HepG2 (cell line): Measurements from ENCODE around the gene ABCB8. TPM values are rescaled to one million over a fixed set of nuclear protein-coding genes. Genes with fewer than 3 reads are reported as not detected.

ENCODE experiments used
- ATAC-seq: fragments of 200-7000 bp; cut with Tn5 transposase; 3 replicates; pipeline ENCODE4 v1.9.1; 2020; ENCODE audit warnings: mild to moderate bottlenecking, moderate library complexity
- BruUV-seq: library from RNA; stranded (reverse); fragments of 400-500 nt; replicated peaks from 2 replicates; lab custom pipeline; 2021; lab: Mats Ljungman, UMichigan
- CTCF ChIA-PET: fragments of 300-600 bp; formaldehyde crosslinking; extraction: SDS; loops from one replicate; lab custom pipeline; 2021; ENCODE audit warnings: low total read pairs, inconsistent platforms, low intra/inter-chr PET ratio; lab: Yijun Ruan, JAX
- POLR2A ChIA-PET: fragments of 350-600 bp; sonication (Branson Sonifier 250); formaldehyde crosslinking; loops from one replicate; lab custom pipeline; 2020; ENCODE audit warnings: antibody characterized with exemption, inconsistent platforms; lab: Yijun Ruan, JAX
- DNase-seq: peaks from one replicate; pipeline ENCODE4 v3.0.0-alpha.2; 2015; ENCODE audit warnings: low spot score
- FAIRE-seq: peaks from 3 replicates; lab custom pipeline; 2011; peaks lifted over from hg19 to GRCh38; lab: Jason Lieb, UNC
- H2AFZ ChIP-seq: one replicate; pipeline ENCODE4 v1.6.1; 2011; ENCODE audit warnings: low read length, inconsistent platforms
- H3K27ac ChIP-seq: fragments of 300-600 bp; 3 replicates; pipeline ENCODE4 v1.8.0; 2011; ENCODE audit warnings: mixed run types, mild to moderate bottlenecking, mixed read lengths, low read length, inconsistent platforms; ENCODE audit not compliant: insufficient read depth; ENCODE audit errors: extremely low read length
- H3K27me3 ChIP-seq, 2 experiments: fragments of 200-600 bp in 1 of 2; 2 replicates in 1 of 2; 3 replicates in 1 of 2; pipeline versions ENCODE4 v1.6.0 to v1.8.0; 2011; ENCODE audit warnings: low read length in 2 of 2, mild to moderate bottlenecking in 2 of 2, moderate library complexity in 2 of 2, inconsistent platforms in 1 of 2; ENCODE audit not compliant: insufficient read depth in 2 of 2, control insufficient read depth in 1 of 2
- H3K36me3 ChIP-seq, 2 experiments: fragments of 200-600 bp in 1 of 2; replicated peaks in 1 of 2; 2 replicates in 1 of 2; 3 replicates in 1 of 2; pipeline versions ENCODE4 v1.5.1 to v1.8.0; 2011; ENCODE audit warnings: low read length in 2 of 2, inconsistent platforms in 1 of 2; ENCODE audit not compliant: insufficient read depth in 2 of 2, control insufficient read depth in 1 of 2
- H3K4me1 ChIP-seq: 2 replicates; pipeline ENCODE4 v1.5.1; 2012; ENCODE audit warnings: low read length, inconsistent platforms; ENCODE audit not compliant: insufficient read depth
- H3K4me2 ChIP-seq: 2 replicates; pipeline ENCODE4 v1.6.0; 2011; ENCODE audit warnings: low read depth, low read length, inconsistent platforms
- H3K4me3 ChIP-seq, 3 experiments: fragments of 200-600 bp in 1 of 3; sonication (generic), shearing (Covaris generic) in 1 of 3; replicated peaks in 1 of 3; 2 replicates each; pipeline ENCODE4 v1.5.1; 2011 to 2016; ENCODE audit warnings: low read length in 3 of 3, inconsistent platforms in 2 of 3, low read depth in 2 of 3, mild to moderate bottlenecking in 2 of 3, control low read depth in 1 of 3, mixed read lengths in 1 of 3; ENCODE audit not compliant: insufficient read depth in 1 of 3
- H3K79me2 ChIP-seq: one replicate; pipeline ENCODE4 v1.6.1; 2011; ENCODE audit warnings: low read length, inconsistent platforms; ENCODE audit not compliant: insufficient read depth
- H3K9ac ChIP-seq: 2 replicates; pipeline ENCODE4 v1.6.0; 2011; ENCODE audit warnings: mild to moderate bottlenecking, low read depth, low read length, inconsistent platforms; ENCODE audit not compliant: insufficient read depth
- H3K9me3 ChIP-seq: 2 replicates; pipeline ENCODE4 v1.5.1; 2012; ENCODE audit warnings: mild to moderate bottlenecking, low read length
- H4K20me1 ChIP-seq: 2 replicates; pipeline ENCODE4 v1.6.0; 2011; ENCODE audit warnings: inconsistent platforms, mild to moderate bottlenecking, low read length, moderate library complexity; ENCODE audit not compliant: insufficient read depth
- ISX ChIP-seq: sonication (generic); formaldehyde crosslinking; conservative IDR thresholded peaks from 2 replicates; pipeline ENCODE4 v1.5.0; 2020; ENCODE audit warnings: missing genetic modification reagents
- RAD21 ChIP-seq: fragments of 450-650 bp; formaldehyde crosslinking; IDR thresholded peaks from 2 replicates; pipeline ENCODE4 v1.5.0; 2020; ENCODE audit warnings: mild to moderate bottlenecking
- RELA ChIP-seq: sonication (generic); formaldehyde crosslinking; IDR thresholded peaks from 2 replicates; pipeline ENCODE4 v1.4.0; 2020; ENCODE audit warnings: missing genetic modification reagents
- RERE ChIP-seq: IDR thresholded peaks from 2 replicates; pipeline ENCODE4 v1.6.1; 2016; ENCODE audit warnings: low read depth, missing genetic modification reagents, missing compliant biosample characterization
- SCMH1 ChIP-seq: sonication (generic); formaldehyde crosslinking; IDR thresholded peaks from 2 replicates; pipeline ENCODE4 v1.9.0; 2021; ENCODE audit warnings: missing genetic modification reagents, mild to moderate bottlenecking, borderline replicate concordance
- TMF1 ChIP-seq: sonication (generic); formaldehyde crosslinking; IDR thresholded peaks from 2 replicates; pipeline ENCODE4 v1.8.1; 2022; ENCODE audit warnings: low read depth, missing genetic modification reagents
- ZBTB7A ChIP-seq: sonication (generic); formaldehyde crosslinking; IDR thresholded peaks from 2 replicates; pipeline ENCODE4 v1.8.0; 2022; ENCODE audit warnings: mild to moderate bottlenecking, missing genetic modification reagents
- ZNF160 ChIP-seq: sonication (generic); formaldehyde crosslinking; IDR thresholded peaks from 2 replicates; pipeline ENCODE4 v1.8.0; 2022; ENCODE audit warnings: mild to moderate bottlenecking, inconsistent platforms, missing genetic modification reagents
- ZNF263 ChIP-seq: sonication (generic); formaldehyde crosslinking; IDR thresholded peaks from 2 replicates; pipeline ENCODE4 v1.4.0; 2020; ENCODE audit warnings: missing genetic modification reagents
- ZNF292 ChIP-seq: sonication (generic); formaldehyde crosslinking; IDR thresholded peaks from 2 replicates; pipeline ENCODE4 v1.8.1; 2022; ENCODE audit warnings: mild to moderate bottlenecking, low read depth, missing genetic modification reagents, borderline replicate concordance
- ZNF451 ChIP-seq: sonication (generic); formaldehyde crosslinking; IDR thresholded peaks from 2 replicates; pipeline ENCODE4 v1.5.0; 2020; ENCODE audit warnings: mild to moderate bottlenecking, missing genetic modification reagents
- ZNF550 ChIP-seq: sonication (generic); formaldehyde crosslinking; IDR thresholded peaks from 2 replicates; pipeline ENCODE4 v1.4.0; 2020; ENCODE audit warnings: mild to moderate bottlenecking, missing genetic modification reagents, borderline replicate concordance
- ZNF589 ChIP-seq: sonication (generic); formaldehyde crosslinking; conservative IDR thresholded peaks from 2 replicates; pipeline ENCODE4 v1.8.0; 2022; ENCODE audit warnings: mild to moderate bottlenecking, moderate library complexity, missing genetic modification reagents
- ZNF780A ChIP-seq: sonication (generic); formaldehyde crosslinking; IDR thresholded peaks from 2 replicates; pipeline ENCODE4 v1.8.0; 2022; ENCODE audit warnings: mild to moderate bottlenecking, missing genetic modification reagents, moderate library complexity
- WGBS: methylation state at CpG from one replicate; pipeline ENCODE4 v1.1.6; 2017; ENCODE audit warnings: low lambda C conversion rate; 5-methylcytosine and 5-hydroxymethylcytosine counted together
- in situ Hi-C: cut with HindIII; loops from 2 replicates; pipeline ENCODE4 v1.10.0; 2017; ENCODE audit warnings: low pct_unique_long_range_greater_than_20kb; ENCODE audit not compliant: extremely low pct_ligation_motif_present
- intact Hi-C: fragments of 100-400 bp; cut with micrococcal nuclease; formaldehyde crosslinking; loops from one replicate; pipeline ENCODE4 v1.10.0; 2022; ENCODE audit not compliant: unreplicated experiment
- polyA plus RNA-seq, 8 experiments: library from polyadenylated mRNA; depleted of rRNA in 3 of 8; stranded (reverse) in 7 of 8; unstranded in 1 of 8; fragments of >200 nt; fragmentation: Illumina TruSeq in 4 of 8; extraction: Trizol in 4 of 8; gene quantifications; 2 replicates each; pipeline versions ENCODE4 v1.2.1 to v1.2.3, GENCODE V29; 2011 to 2016; ENCODE audit warnings: low read depth in 4 of 8, missing spikeins in 1 of 8, mixed read lengths in 1 of 8; ENCODE audit not compliant: insufficient read depth in 1 of 8
- total RNA-seq, 5 experiments: library from RNA; depleted of rRNA; stranded (reverse); fragments of >200 nt; fragmentation: Illumina TruSeq; extraction: Trizol; gene quantifications; 2 replicates each; pipeline ENCODE4 v1.2.3, GENCODE V29; 2016; ENCODE audit warnings: low read depth in 1 of 5

Gene ABCB8
- total and polyA plus RNA-seq, 2 of the 13 experiments (the other 11 are each of a cell fraction or from before 2014, with no cell fraction given) = 6.6 to 16.7 TPM

- no peak for TF ChIP-seq ZNF292 (CRISPR knock-in tag)
- TF ChIP-seq ZBTB7A (CRISPR knock-in tag) = no peak
- no peak for TF ChIP-seq ZNF780A (CRISPR knock-in tag)
- TF ChIP-seq, all 625 proteins: peak for 0
Observed at GRCh38 chr7:150997817-150998216, 30.4 kb upstream of the ABCB8 start (continued).

GRCh38 chr7:150998341-150998740 lies 29.9 kb upstream of the ABCB8 start:
- TF ChIP-seq ZNF589 = no peak
- in situ Hi-C loops = no loop called here
- no peak for DNase-seq

GRCh38 chr7:150999001-150999400 lies 29.2 kb upstream of the ABCB8 start:
- Histone ChIP-seq H2AFZ (no peak overlapping the region), H3K4me1 (peaks cover 24% of the 10 kb centered on the region), H4K20me1 (no peaks in the 10 kb centered on the region), H3K27me3 (peaks cover 0 to 14% of the 10 kb centered on the region in 2 experiments; a peak in 3 of 5 replicates), H3K79me2 (no peaks in the 10 kb centered on the region), H3K9ac (no peak overlapping the region), H3K36me3 (no peaks in the 10 kb centered on the region), H3K4me2 (no peak overlapping the region), H3K27ac (no peak overlapping the region)
- DNase-seq (no peak), ATAC-seq (no peak)
- in situ Hi-C loops = no loop called here
- POLR2A ChIA-PET = no interaction called here
- no TSS peak for BruUV-seq
- intact Hi-C loops = no loop called here
- 34% methylated on average over 7 of the region's 12 CpGs for WGBS
- TF ChIP-seq RAD21 (CRISPR knock-in tag) (no peak), ZNF160 (CRISPR knock-in tag) (no peak), ZNF550 (CRISPR knock-in tag) (no peak), RELA (CRISPR knock-in tag) (no peak), ISX (no peak), ZNF451 (CRISPR knock-in tag) (no peak), TMF1 (CRISPR knock-in tag) (no peak), ZNF263 (CRISPR knock-in tag) (no peak), RERE (CRISPR knock-in tag) (no peak), SCMH1 (CRISPR knock-in tag) (no peak)
- TF ChIP-seq, all 625 proteins: peak for 0
- H3K4me3 ChIP-seq = no peak overlapping the region
- no peaks in the 10 kb centered on the region for H3K9me3 ChIP-seq
- no peak for FAIRE-seq
- CTCF ChIA-PET = no interaction called here

More at GRCh38 chr7:150998341-150998740, 29.9 kb upstream of the ABCB8 start:
- peaks cover 18% of the 10 kb centered on the region for H3K4me1 ChIP-seq
- ChIA-PET POLR2A (no interaction called here), CTCF (no interaction called here)
- peaks cover under 1 to 16% of the 10 kb centered on the region in 2 experiments; a peak in 4 of 5 replicates for H3K27me3 ChIP-seq
- no TSS peak for BruUV-seq
- H2AFZ ChIP-seq = no peak overlapping the region
- FAIRE-seq (no peak), ATAC-seq (no peak)
- no peak overlapping the region for H3K27ac ChIP-seq
- no peaks in the 10 kb centered on the region for H3K9me3 ChIP-seq
- WGBS = 56% methylated on average over 20 of the region's 20 CpGs
- H3K4me2 ChIP-seq = no peak overlapping the region
- no peaks in the 10 kb centered on the region for H4K20me1 ChIP-seq
- no peaks in the 10 kb centered on the region for H3K79me2 ChIP-seq
- H3K4me3 ChIP-seq = no peak overlapping the region
- no peak overlapping the region for H3K9ac ChIP-seq
- intact Hi-C loops = no loop called here
- no peaks in the 10 kb centered on the region for H3K36me3 ChIP-seq
